Stimulated activated naive B cell treated with anti-CD40 and anti-IgM and Interleukin-4, amounts not matched to agents 10 μg/mL and 1 μg/mL and 100 μg/mL, for 72 hours (primary cell): ENCODE results near the gene HACD2.
A peak's percentile ranks its signal among the peaks of the same experiment; 100 is the strongest.

Experiments used
- ATAC-seq, 2 donors: fragments of 150-1000 bp; cut with Tn5 transposase; replicated peaks; 2 replicates each; pipeline ENCODE4 v1.10.0; 2021; ENCODE audit warnings: moderate library complexity in 1 of 2
- DNase-seq: peaks from one replicate; pipeline ENCODE4 v3.0.0; 2021
- H3K27ac Mint-ChIP-seq: one replicate; pipeline ENCODE4 v1.8.0; 2022; ENCODE audit warnings: mild to moderate bottlenecking, mixed read lengths
- H3K27me3 Mint-ChIP-seq, 2 donors: one replicate each; pipeline ENCODE4 v1.8.0; 2022; ENCODE audit warnings: mixed read lengths in 2 of 2
- H3K36me3 Mint-ChIP-seq, 2 donors: one replicate each; pipeline ENCODE4 v1.8.0; 2022; ENCODE audit warnings: mixed read lengths in 2 of 2, mild to moderate bottlenecking in 1 of 2
- H3K4me1 Mint-ChIP-seq, 2 donors: one replicate each; pipeline ENCODE4 v1.8.0; 2022; ENCODE audit warnings: mixed read lengths in 2 of 2, mild to moderate bottlenecking in 1 of 2
- H3K4me3 Mint-ChIP-seq, 2 donors: one replicate each; pipeline ENCODE4 v1.8.0; 2022; ENCODE audit warnings: mild to moderate bottlenecking in 2 of 2, mixed read lengths in 2 of 2, moderate library complexity in 1 of 2
- H3K9me3 Mint-ChIP-seq, 2 donors: one replicate each; pipeline ENCODE4 v1.8.0; 2022; ENCODE audit warnings: mixed read lengths in 2 of 2, mild to moderate bottlenecking in 1 of 2

The HACD2 gene

GRCh38 chr3:123536153-123536895 lies 48.5 kb downstream of the HACD2 start:
- no peak overlapping the region for H3K4me3 Mint-ChIP-seq
- H3K9me3 Mint-ChIP-seq: no peaks in the 10 kb centered on the region
- no peak for DNase-seq
- H3K4me1 Mint-ChIP-seq: peaks cover 8 to 9% of the 10 kb centered on the region in 2 donors
- peaks cover 9 to 14% of the 10 kb centered on the region in 2 donors for H3K36me3 Mint-ChIP-seq
- no peaks in the 10 kb centered on the region for H3K27me3 Mint-ChIP-seq
- ATAC-seq: peak; percentile 42 to 48
- peak overlapping the region; percentile 49 for H3K27ac Mint-ChIP-seq

DNA sequence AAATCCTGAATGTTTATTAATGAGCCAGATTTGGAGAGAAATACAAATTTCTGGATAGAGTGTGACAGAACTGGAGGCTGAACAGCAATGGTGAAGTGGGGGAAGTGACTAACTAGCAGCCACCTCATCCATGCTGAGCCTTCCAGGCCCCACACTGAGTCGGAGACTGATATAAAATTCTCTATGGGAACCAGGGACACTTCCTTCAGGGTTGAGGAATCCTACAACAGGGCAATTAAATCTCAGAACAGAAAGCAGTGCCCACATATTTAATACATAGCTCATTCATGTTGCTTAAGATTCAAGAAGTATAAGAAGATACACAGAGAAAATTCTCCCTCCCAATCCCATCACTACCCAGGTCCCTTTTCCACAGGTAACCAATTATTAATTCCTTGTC lies 49.3 kb downstream of the HACD2 start:
- no peak overlapping the region for H3K4me3 Mint-ChIP-seq
- no peak for DNase-seq
- ATAC-seq: no peak
- H3K4me1 Mint-ChIP-seq: peaks cover 8 to 9% of the 10 kb centered on the region in 2 donors
- H3K36me3 Mint-ChIP-seq: peaks cover 6 to 12% of the 10 kb centered on the region in 2 donors
- H3K27ac Mint-ChIP-seq: no peak overlapping the region
- no peaks in the 10 kb centered on the region for H3K27me3 Mint-ChIP-seq
- no peaks in the 10 kb centered on the region for H3K9me3 Mint-ChIP-seq

DNA sequence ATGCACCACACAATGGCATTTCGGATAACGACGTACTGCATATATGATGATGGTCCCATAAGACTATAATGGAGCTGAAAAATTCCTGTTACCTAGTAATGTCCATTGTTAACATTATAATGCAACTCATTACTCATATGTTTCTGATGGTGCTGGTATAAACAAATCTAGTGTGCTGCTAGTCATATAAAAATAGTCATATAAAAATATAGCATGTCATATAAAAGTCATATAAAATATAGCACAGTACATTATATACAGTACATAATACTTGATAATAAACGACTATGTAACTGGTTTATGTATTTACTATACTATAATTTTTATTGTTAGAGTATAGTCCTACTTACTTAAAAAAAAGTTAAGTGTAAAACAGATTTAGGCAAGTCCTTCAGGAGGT lies 50.6 kb downstream of the HACD2 start:
- DNase-seq (no peak), ATAC-seq (no peak)
- no peak overlapping the region for H3K27ac Mint-ChIP-seq

GRCh38 chr3:123533554-123534159 lies 51.2 kb downstream of the HACD2 start:
- DNase-seq: no peak
- Mint-ChIP-seq H3K9me3 (no peaks in the 10 kb centered on the region), H3K36me3 (peaks cover 4 to 12% of the 10 kb centered on the region in 2 donors), H3K4me1 (peaks cover 8 to 9% of the 10 kb centered on the region in 2 donors), H3K4me3 (no peak overlapping the region), H3K27me3 (no peaks in the 10 kb centered on the region), H3K27ac (no peak overlapping the region)
- no peak for ATAC-seq

More for the DNA sequence above, 50.6 kb downstream of the HACD2 start:
- Mint-ChIP-seq H3K36me3 (peaks cover 4 to 12% of the 10 kb centered on the region in 2 donors), H3K27me3 (no peaks in the 10 kb centered on the region), H3K4me3 (no peak overlapping the region), H3K9me3 (no peaks in the 10 kb centered on the region), H3K4me1 (peaks cover 8 to 9% of the 10 kb centered on the region in 2 donors)

GRCh38 chr3:123528130-123528529 lies 56.7 kb downstream of the HACD2 start:
- H3K27me3 Mint-ChIP-seq: no peaks in the 10 kb centered on the region
- H3K4me3 Mint-ChIP-seq: no peak overlapping the region
- no peak for ATAC-seq
- peaks cover 19 to 45% of the 10 kb centered on the region in 2 donors for H3K4me1 Mint-ChIP-seq
- no peak overlapping the region for H3K27ac Mint-ChIP-seq
- H3K36me3 Mint-ChIP-seq: peaks cover 26 to 44% of the 10 kb centered on the region in 2 donors
- H3K9me3 Mint-ChIP-seq: no peaks in the 10 kb centered on the region
- DNase-seq: no peak

DNA sequence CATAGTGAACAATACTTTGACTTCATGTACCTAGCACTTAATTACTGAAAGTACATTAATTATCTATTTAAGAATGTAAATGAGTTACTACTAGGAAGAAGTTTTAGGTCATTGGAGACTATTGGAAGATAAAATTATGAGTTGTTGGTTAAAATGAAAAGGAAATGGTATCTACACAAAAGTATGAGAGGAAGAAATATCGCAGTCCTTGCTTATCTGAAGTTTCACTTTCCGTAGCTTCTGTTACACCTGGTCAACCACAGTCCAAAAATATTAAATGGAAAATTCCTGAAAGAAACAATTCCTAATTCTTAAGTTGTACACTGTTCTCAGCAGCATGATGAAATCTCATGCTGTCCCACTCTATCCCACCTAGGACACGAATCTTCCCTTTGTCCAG lies 57.8 kb downstream of the HACD2 start:
- Mint-ChIP-seq H3K27ac (no peak overlapping the region), H3K4me1 (peaks cover 24 to 51% of the 10 kb centered on the region in 2 donors), H3K9me3 (no peaks in the 10 kb centered on the region), H3K36me3 (peaks cover 27 to 49% of the 10 kb centered on the region in 2 donors), H3K27me3 (no peaks in the 10 kb centered on the region), H3K4me3 (no peak overlapping the region)
- DNase-seq (no peak), ATAC-seq (no peak)

DNA sequence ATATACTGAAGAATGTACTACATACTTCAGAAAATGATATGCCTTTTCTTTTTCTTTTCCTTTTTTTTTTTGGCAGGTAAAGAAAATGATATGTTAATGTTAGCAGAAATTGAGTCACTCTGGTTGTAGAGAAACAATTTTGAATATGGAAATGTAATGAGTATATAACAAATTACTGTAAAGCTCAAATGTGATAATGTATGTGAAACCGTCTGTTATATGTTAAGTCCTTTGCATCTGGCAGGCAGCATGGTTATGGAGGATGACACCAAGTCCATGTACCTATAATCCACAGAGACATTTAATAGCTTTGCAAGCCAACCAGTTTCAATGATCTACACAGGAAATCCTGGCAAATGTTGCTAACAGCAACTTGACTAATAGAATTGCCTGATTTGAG lies 58.4 kb downstream of the HACD2 start:
- no peak for DNase-seq
- ATAC-seq: no peak
- Mint-ChIP-seq H3K4me1 (peaks cover 27 to 56% of the 10 kb centered on the region in 2 donors), H3K27me3 (no peaks in the 10 kb centered on the region), H3K9me3 (no peaks in the 10 kb centered on the region), H3K36me3 (peaks cover 30 to 55% of the 10 kb centered on the region in 2 donors), H3K4me3 (no peak overlapping the region), H3K27ac (no peak overlapping the region)

- no peak for DNase-seq
- no peak overlapping the region for H3K4me3 Mint-ChIP-seq
- H3K27me3 Mint-ChIP-seq: no peaks in the 10 kb centered on the region
- no peak overlapping the region for H3K27ac Mint-ChIP-seq
- H3K4me1 Mint-ChIP-seq: peaks cover 34 to 65% of the 10 kb centered on the region in 2 donors
- peaks cover 37 to 63% of the 10 kb centered on the region in 2 donors for H3K36me3 Mint-ChIP-seq
- ATAC-seq: no peak
- no peaks in the 10 kb centered on the region for H3K9me3 Mint-ChIP-seq
Observed at GRCh38 chr3:123525433-123525832, 59.4 kb downstream of the HACD2 start.

GRCh38 chr3:123524981-123525380 lies 59.9 kb downstream of the HACD2 start:
- H3K4me1 Mint-ChIP-seq: peaks cover 34 to 65% of the 10 kb centered on the region in 2 donors
- H3K27me3 Mint-ChIP-seq: no peaks in the 10 kb centered on the region
- no peak overlapping the region for H3K4me3 Mint-ChIP-seq
- ATAC-seq (no peak), DNase-seq (no peak)
- no peak overlapping the region for H3K27ac Mint-ChIP-seq
- no peaks in the 10 kb centered on the region for H3K9me3 Mint-ChIP-seq
- peaks cover 37 to 63% of the 10 kb centered on the region in 2 donors for H3K36me3 Mint-ChIP-seq

GRCh38 chr3:123523023-123523412 lies 61.8 kb downstream of the HACD2 start:
- Mint-ChIP-seq H3K4me1 (peaks cover 37 to 73% of the 10 kb centered on the region in 2 donors), H3K4me3 (peak overlapping the region; percentile 26 to 47), H3K27ac (peak overlapping the region; percentile 86), H3K36me3 (peaks cover 37 to 61% of the 10 kb centered on the region in 2 donors), H3K9me3 (no peaks in the 10 kb centered on the region), H3K27me3 (no peaks in the 10 kb centered on the region)
- DNase-seq (no peak), ATAC-seq (peak; percentile 29 to 54)

GRCh38 chr3:123522320-123523022 lies 62.4 kb downstream of the HACD2 start:
- Mint-ChIP-seq H3K4me3 (peak overlapping the region; percentile 26 to 47), H3K27ac (peak overlapping the region; percentile 86), H3K36me3 (peaks cover 33 to 57% of the 10 kb centered on the region in 2 donors), H3K4me1 (peaks cover 37 to 68% of the 10 kb centered on the region in 2 donors), H3K9me3 (no peaks in the 10 kb centered on the region), H3K27me3 (no peaks in the 10 kb centered on the region)
- peak in 1 of 2 donors; percentile 29 for ATAC-seq
- no peak for DNase-seq

- Mint-ChIP-seq H3K27ac (no peak overlapping the region), H3K4me3 (no peak overlapping the region), H3K9me3 (no peaks in the 10 kb centered on the region), H3K36me3 (peaks cover 36 to 54% of the 10 kb centered on the region in 2 donors), H3K27me3 (no peaks in the 10 kb centered on the region), H3K4me1 (peaks cover 33 to 63% of the 10 kb centered on the region in 2 donors)
- ATAC-seq (no peak), DNase-seq (no peak)
Observed at GRCh38 chr3:123521179-123521969, 63.5 kb downstream of the HACD2 start.

DNA sequence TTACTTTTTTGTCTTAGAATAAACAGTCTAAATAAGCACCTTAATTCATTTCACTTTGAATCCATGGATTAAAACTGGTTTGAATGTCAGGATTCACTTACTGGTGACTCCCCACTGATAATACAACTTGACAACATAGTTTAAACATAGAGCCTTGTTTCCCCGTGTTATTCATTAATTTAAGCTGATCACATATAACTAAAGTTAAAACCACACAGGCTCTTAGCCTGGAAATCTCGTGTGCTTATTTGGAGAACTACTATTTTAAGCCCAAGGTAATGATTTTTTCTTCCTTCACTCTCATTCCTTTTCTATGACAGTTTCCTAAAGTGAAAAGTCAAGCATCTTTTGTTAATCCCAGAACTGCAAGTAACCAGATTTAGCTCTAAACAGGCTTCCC lies 64.2 kb downstream of the HACD2 start:
- no peaks in the 10 kb centered on the region for H3K27me3 Mint-ChIP-seq
- H3K36me3 Mint-ChIP-seq: peaks cover 30 to 47% of the 10 kb centered on the region in 2 donors
- DNase-seq (no peak), ATAC-seq (no peak)
- no peaks in the 10 kb centered on the region for H3K9me3 Mint-ChIP-seq
- no peak overlapping the region for H3K27ac Mint-ChIP-seq
- H3K4me1 Mint-ChIP-seq: peaks cover 33 to 56% of the 10 kb centered on the region in 2 donors
- no peak overlapping the region for H3K4me3 Mint-ChIP-seq
